Stomach (tissue), 4 donors: ENCODE measurements around the gene TRAF6.

Source experiments
- POLR2A ChIP-seq, 4 donors: fragments of 450-650 bp; IDR thresholded peaks; one replicate each; pipeline ENCODE4 v1.6.1; 2016; ENCODE audit warnings: antibody characterized with exemption in 4 of 4, control low read depth in 2 of 4, mild to moderate bottlenecking in 1 of 4, moderate library complexity in 1 of 4
- TF ChIP-seq, protein P1 (sequence below), 7 experiments: fragments of 450-650 bp in 4 of 7; fragments of 200-600 bp in 3 of 7; sonication (generic) in 3 of 7; IDR thresholded peaks; one replicate each; pipeline ENCODE4 v1.5.1; 2016 to 2019; ENCODE audit warnings: antibody characterized with exemption in 7 of 7, control low read depth in 2 of 7, mild to moderate bottlenecking in 1 of 7

DNA sequence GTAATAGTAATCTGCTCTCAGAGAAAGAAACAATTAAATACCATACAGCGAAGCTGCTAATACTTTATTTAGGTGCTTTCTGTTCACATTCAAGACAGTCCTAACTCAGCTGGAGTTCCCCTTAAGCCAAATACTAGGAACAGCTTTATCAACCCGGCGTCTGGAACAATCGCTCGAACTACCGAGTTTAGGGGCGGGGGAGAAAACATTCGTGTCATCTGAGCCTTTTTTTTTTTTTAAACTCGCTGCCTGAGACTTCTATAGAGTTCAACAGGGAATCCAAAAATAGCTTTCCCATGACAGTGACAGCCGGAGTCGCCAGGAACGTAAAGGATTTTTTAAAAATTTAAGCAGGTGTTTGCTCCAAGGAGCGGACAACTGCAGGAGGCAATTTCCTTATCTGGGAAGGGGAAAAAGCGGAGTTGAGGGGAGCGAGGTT is 852 bp downstream of the TRAF6 start:
- no peak for TF ChIP-seq POLR2A (IDR thresholded peaks at IDR 0.05)
- TF ChIP-seq, protein P1, sequence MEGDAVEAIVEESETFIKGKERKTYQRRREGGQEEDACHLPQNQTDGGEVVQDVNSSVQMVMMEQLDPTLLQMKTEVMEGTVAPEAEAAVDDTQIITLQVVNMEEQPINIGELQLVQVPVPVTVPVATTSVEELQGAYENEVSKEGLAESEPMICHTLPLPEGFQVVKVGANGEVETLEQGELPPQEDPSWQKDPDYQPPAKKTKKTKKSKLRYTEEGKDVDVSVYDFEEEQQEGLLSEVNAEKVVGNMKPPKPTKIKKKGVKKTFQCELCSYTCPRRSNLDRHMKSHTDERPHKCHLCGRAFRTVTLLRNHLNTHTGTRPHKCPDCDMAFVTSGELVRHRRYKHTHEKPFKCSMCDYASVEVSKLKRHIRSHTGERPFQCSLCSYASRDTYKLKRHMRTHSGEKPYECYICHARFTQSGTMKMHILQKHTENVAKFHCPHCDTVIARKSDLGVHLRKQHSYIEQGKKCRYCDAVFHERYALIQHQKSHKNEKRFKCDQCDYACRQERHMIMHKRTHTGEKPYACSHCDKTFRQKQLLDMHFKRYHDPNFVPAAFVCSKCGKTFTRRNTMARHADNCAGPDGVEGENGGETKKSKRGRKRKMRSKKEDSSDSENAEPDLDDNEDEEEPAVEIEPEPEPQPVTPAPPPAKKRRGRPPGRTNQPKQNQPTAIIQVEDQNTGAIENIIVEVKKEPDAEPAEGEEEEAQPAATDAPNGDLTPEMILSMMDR (IDR thresholded peaks at IDR 0.05), result no peak
